Suprapubic skin (tissue), 4 donors: ENCODE results near the gene THRB. TPM values are rescaled to one million over a fixed set of nuclear protein-coding genes. Genes with fewer than 3 reads are reported as not detected.

ENCODE experiments used
- DNase-seq, 2 donors: peaks; one replicate each; pipeline ENCODE4 v3.0.0-alpha.2; 2019; ENCODE audit warnings: low spot score in 2 of 2
- H3K27ac ChIP-seq: fragments of 200-600 bp; sonication (generic); one replicate; pipeline ENCODE4 v1.5.1; 2019
- H3K27me3 ChIP-seq: fragments of 200-600 bp; sonication (generic); one replicate; pipeline ENCODE4 v1.5.1; 2019
- H3K36me3 ChIP-seq: fragments of 200-600 bp; sonication (generic); one replicate; pipeline ENCODE4 v1.5.1; 2019
- H3K4me1 ChIP-seq: fragments of 200-600 bp; sonication (generic); one replicate; pipeline ENCODE4 v1.5.1; 2019
- H3K4me3 ChIP-seq: fragments of 200-600 bp; sonication (generic); one replicate; pipeline ENCODE4 v1.5.1; 2019; ENCODE audit warnings: mild to moderate bottlenecking
- H3K9me3 ChIP-seq: fragments of 200-600 bp; sonication (generic); one replicate; pipeline ENCODE4 v1.5.1; 2019
- CTCF ChIP-seq, 2 donors: fragments of 200-600 bp in 1 of 2; fragments of 450-650 bp in 1 of 2; sonication (generic) in 1 of 2; IDR thresholded peaks; one replicate each; pipeline ENCODE4 v1.5.1; 2016 to 2019; ENCODE audit warnings: antibody characterized with exemption in 2 of 2, mild to moderate bottlenecking in 1 of 2, moderate library complexity in 1 of 2
- EP300 ChIP-seq: sonication (generic); formaldehyde crosslinking; IDR thresholded peaks from one replicate; pipeline ENCODE4 v1.6.1; 2017; ENCODE audit warnings: antibody characterized with exemption
- POLR2A ChIP-seq, 2 donors: fragments of 450-650 bp; IDR thresholded peaks; one replicate each; pipeline ENCODE4 v1.6.1; 2017; ENCODE audit warnings: antibody characterized with exemption in 2 of 2, mild to moderate bottlenecking in 2 of 2, moderate library complexity in 2 of 2
- POLR2AphosphoS5 ChIP-seq, 3 donors: sonication (generic); formaldehyde crosslinking; IDR thresholded peaks; one replicate each; pipeline ENCODE4 v1.6.1; 2017; ENCODE audit warnings: antibody characterized with exemption in 3 of 3
- WGBS: methylation state at CpG from one replicate; pipeline ENCODE4 v1.1.5; 2018; 5-methylcytosine and 5-hydroxymethylcytosine counted together
- total RNA-seq, 4 donors: library from RNA; depleted of rRNA; stranded (reverse); fragments of >200 nt; gene quantifications; one replicate each; pipeline ENCODE4 v1.1.0, GENCODE V29; 2016

The THRB gene
- total RNA-seq, 4 donors from 2014 or later = 16.6 to 32.9 (median 24.4) TPM

- no peaks in the 10 kb centered on the region for H3K36me3 ChIP-seq
- no peak for TF ChIP-seq POLR2A (IDR thresholded peaks at IDR 0.05)
- TF ChIP-seq CTCF (IDR thresholded peaks at IDR 0.05) = no peak
- no peak for TF ChIP-seq EP300
- TF ChIP-seq POLR2AphosphoS5 (IDR thresholded peaks at IDR 0.05) = no peak
- H3K4me3 ChIP-seq = no peak overlapping the region
- DNase-seq = no peak
- no peaks in the 10 kb centered on the region for H3K27me3 ChIP-seq
- no peak overlapping the region for H3K27ac ChIP-seq
- no peaks in the 10 kb centered on the region for H3K9me3 ChIP-seq
- H3K4me1 ChIP-seq = peaks cover 3% of the 10 kb centered on the region
Observed at GRCh38 chr3:24196526-24196925, 298.1 kb downstream of the THRB start.

- Histone ChIP-seq H3K9me3 (no peaks in the 10 kb centered on the region), H3K4me1 (peaks cover 3% of the 10 kb centered on the region), H3K27ac (no peak overlapping the region), H3K27me3 (no peaks in the 10 kb centered on the region), H3K36me3 (no peaks in the 10 kb centered on the region), H3K4me3 (no peak overlapping the region)
- no peak for DNase-seq
- TF ChIP-seq POLR2A (IDR thresholded peaks at IDR 0.05) (no peak), POLR2AphosphoS5 (IDR thresholded peaks at IDR 0.05) (no peak), CTCF (IDR thresholded peaks at IDR 0.05) (no peak), EP300 (no peak)
Observed at GRCh38 chr3:24195504-24196230, 299.0 kb downstream of the THRB start.

- WGBS = 71% methylated on average over 3 of the region's 3 CpGs
- DNase-seq = no peak
- H3K36me3 ChIP-seq = no peaks in the 10 kb centered on the region
- H3K4me1 ChIP-seq = peaks cover 3% of the 10 kb centered on the region
- no peak overlapping the region for H3K4me3 ChIP-seq
- no peaks in the 10 kb centered on the region for H3K27me3 ChIP-seq
- no peak overlapping the region for H3K27ac ChIP-seq
- TF ChIP-seq POLR2A (IDR thresholded peaks at IDR 0.05) (no peak), POLR2AphosphoS5 (IDR thresholded peaks at IDR 0.05) (no peak), CTCF (IDR thresholded peaks at IDR 0.05) (no peak), EP300 (no peak)
- H3K9me3 ChIP-seq = no peaks in the 10 kb centered on the region
Observed at GRCh38 chr3:24192469-24193056, 302.1 kb downstream of the THRB start.

GRCh38 chr3:24191801-24192403 is 302.7 kb downstream of the THRB start:
- H3K27ac ChIP-seq = no peak overlapping the region
- no peak for DNase-seq
- H3K9me3 ChIP-seq = no peaks in the 10 kb centered on the region
- WGBS = 70% methylated on average over 4 of the region's 4 CpGs
- H3K36me3 ChIP-seq = no peaks in the 10 kb centered on the region
- H3K4me3 ChIP-seq = no peak overlapping the region
- no peaks in the 10 kb centered on the region for H3K27me3 ChIP-seq
- TF ChIP-seq POLR2AphosphoS5 (IDR thresholded peaks at IDR 0.05) = no peak
- no peak for TF ChIP-seq EP300
- no peak for TF ChIP-seq CTCF (IDR thresholded peaks at IDR 0.05)
- no peak for TF ChIP-seq POLR2A (IDR thresholded peaks at IDR 0.05)
- H3K4me1 ChIP-seq = peaks cover 3% of the 10 kb centered on the region

- Histone ChIP-seq H3K9me3 (no peaks in the 10 kb centered on the region), H3K27ac (no peak overlapping the region), H3K27me3 (no peaks in the 10 kb centered on the region), H3K4me1 (peaks cover 3% of the 10 kb centered on the region), H3K4me3 (no peak overlapping the region), H3K36me3 (no peaks in the 10 kb centered on the region)
- no peak for DNase-seq
- WGBS = 98% methylated on average over 8 of the region's 8 CpGs
- TF ChIP-seq CTCF (IDR thresholded peaks at IDR 0.05) = no peak
- TF ChIP-seq POLR2AphosphoS5 (IDR thresholded peaks at IDR 0.05) = no peak
- TF ChIP-seq POLR2A (IDR thresholded peaks at IDR 0.05) = no peak
- TF ChIP-seq EP300 = no peak
Observed at GRCh38 chr3:24190256-24190655, 304.4 kb downstream of the THRB start.
